HFF-Myc (cell line): ENCODE results near the gene UNC13B.

Source experiments
- DNase-seq: peaks from one replicate; pipeline ENCODE4 v3.0.0-alpha.2; 2011; ENCODE audit warnings: low read depth; ENCODE audit errors: extremely low read depth
- H3K4me3 ChIP-seq: replicated peaks from 2 replicates; pipeline ENCODE4 v1.5.1; 2011; ENCODE audit warnings: low read depth, mild to moderate bottlenecking, control low read depth, low read length
- TF ChIP-seq, protein P1 (sequence below): IDR thresholded peaks from 2 replicates; pipeline ENCODE4 v1.5.1; 2012; ENCODE audit warnings: mild to moderate bottlenecking, low read depth, low read length, control low read depth; ENCODE audit errors: missing control alignments

Gene UNC13B

GRCh38 chr9:35324966-35325365, 163.2 kb downstream of the UNC13B start:
- TF ChIP-seq, protein P1, sequence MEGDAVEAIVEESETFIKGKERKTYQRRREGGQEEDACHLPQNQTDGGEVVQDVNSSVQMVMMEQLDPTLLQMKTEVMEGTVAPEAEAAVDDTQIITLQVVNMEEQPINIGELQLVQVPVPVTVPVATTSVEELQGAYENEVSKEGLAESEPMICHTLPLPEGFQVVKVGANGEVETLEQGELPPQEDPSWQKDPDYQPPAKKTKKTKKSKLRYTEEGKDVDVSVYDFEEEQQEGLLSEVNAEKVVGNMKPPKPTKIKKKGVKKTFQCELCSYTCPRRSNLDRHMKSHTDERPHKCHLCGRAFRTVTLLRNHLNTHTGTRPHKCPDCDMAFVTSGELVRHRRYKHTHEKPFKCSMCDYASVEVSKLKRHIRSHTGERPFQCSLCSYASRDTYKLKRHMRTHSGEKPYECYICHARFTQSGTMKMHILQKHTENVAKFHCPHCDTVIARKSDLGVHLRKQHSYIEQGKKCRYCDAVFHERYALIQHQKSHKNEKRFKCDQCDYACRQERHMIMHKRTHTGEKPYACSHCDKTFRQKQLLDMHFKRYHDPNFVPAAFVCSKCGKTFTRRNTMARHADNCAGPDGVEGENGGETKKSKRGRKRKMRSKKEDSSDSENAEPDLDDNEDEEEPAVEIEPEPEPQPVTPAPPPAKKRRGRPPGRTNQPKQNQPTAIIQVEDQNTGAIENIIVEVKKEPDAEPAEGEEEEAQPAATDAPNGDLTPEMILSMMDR, result no peak
- no peak for DNase-seq
- no peak overlapping the region for H3K4me3 ChIP-seq

DNA sequence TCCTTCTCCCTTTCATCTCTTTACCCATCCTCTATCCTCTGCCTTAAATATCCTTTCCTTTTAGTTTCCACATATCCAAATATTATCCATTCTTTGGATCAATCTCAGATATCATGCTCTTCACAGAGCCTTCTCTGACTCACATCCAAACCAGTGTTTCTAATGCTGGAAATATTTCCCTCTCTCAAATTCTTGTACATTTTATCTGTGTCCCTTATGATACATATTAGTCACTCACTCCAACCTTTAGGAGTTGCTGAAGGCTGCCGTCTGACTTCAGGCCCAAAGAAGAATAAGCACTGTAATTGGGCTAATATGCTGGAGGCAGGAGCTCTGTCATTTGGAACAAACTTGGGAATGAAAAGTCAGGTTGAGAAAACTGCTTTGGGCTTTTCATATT, 171.7 kb downstream of the UNC13B start:
- no peak overlapping the region for H3K4me3 ChIP-seq
- TF ChIP-seq, protein P1, result no peak
- no peak for DNase-seq

GRCh38 chr9:35335164-35335563, 173.4 kb downstream of the UNC13B start:
- TF ChIP-seq, protein P1, result no peak
- DNase-seq, result no peak
- H3K4me3 ChIP-seq, result no peak overlapping the region

DNA sequence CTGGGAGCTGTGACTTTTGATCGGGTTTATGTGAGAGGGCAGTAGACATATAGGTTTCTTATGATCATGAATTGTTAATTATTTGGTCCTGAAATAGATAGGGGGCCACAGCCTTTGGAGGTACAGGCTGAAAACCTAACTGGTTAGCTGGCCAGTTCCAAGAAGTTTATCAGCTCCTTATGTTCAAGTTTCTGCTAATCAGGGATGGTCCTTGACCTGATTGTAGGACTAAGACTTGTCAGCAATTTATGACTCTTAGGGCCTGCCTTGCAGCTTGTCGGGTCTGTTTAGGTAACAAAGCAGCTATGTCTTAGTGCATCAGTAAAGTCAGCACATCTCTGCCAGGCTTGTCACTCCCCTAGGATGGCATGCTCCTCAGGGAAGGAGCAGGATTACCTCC, 176.3 kb downstream of the UNC13B start:
- TF ChIP-seq, protein P1, result no peak
- DNase-seq, result no peak

DNA sequence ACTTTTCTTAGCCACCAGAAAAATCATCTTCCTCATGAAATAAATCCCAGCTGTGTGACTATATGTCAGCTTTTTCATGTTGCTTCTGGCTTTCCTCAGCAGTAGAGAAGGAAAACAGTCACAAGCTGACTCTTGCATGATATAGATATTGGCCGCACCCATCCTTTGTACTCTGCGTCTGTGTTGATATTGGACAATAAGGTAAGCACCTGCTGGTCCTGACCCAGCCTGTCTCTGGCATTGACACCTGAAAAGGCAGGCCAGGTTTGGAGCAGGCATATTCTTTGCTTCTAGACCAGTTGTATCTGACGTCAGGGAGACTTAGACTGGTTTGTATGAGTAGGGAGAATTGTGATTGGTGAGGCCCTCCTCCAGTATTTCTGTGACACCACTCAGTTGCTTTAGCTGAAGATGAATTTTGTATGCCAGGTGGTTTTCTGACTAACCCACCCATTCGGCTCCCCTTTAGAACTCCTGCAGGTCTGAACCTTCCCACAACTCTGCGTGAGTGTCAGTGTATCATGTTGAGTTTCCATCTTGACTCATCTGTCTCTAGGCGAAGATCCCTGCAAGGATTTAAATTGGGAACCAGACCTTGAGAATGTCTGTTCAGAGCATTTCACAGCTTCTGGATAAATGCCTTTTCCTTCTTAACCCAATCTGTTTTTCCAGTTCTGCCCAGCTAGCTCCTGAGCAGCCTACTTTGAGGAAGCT, 176.9 kb downstream of the UNC13B start:
- TF ChIP-seq, protein P1, result no peak

More for the DNA sequence above, 176.3 kb downstream of the UNC13B start:
- H3K4me3 ChIP-seq, result no peak overlapping the region

DNA sequence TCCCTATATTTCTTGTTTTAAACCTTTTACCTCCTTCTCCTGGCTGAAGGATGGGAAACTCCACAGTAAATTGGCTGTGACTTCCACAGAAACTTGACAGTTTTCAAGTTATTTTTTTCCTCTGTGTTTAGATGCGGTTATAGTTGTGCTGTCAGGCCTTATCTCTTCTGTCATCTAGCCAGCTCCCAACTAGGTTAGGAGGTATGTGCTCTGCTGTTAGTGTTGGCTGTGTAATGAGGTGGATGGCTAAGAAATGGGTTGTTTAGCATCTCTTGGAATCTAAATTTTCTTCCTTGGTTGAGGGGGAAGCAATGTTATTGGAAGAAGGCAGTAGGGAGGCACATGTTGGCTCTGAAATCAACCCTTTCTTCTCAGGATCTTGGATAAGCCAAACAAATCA, 178.2 kb downstream of the UNC13B start:
- TF ChIP-seq, protein P1, result no peak
- H3K4me3 ChIP-seq, result no peak overlapping the region
- DNase-seq, result no peak

More for the DNA sequence above, 176.9 kb downstream of the UNC13B start:
- DNase-seq, result no peak
- H3K4me3 ChIP-seq, result no peak overlapping the region

GRCh38 chr9:35341021-35341420, 179.2 kb downstream of the UNC13B start:
- no peak for DNase-seq
- TF ChIP-seq, protein P1, result no peak

More at GRCh38 chr9:35341021-35341420, 179.2 kb downstream of the UNC13B start:
- no peak overlapping the region for H3K4me3 ChIP-seq
